K562 (cell line): ENCODE data around the gene MOB1A. TPM values are rescaled to one million over a fixed set of nuclear protein-coding genes. Genes with fewer than 3 reads are reported as not detected.
A peak's percentile ranks its signal among the peaks of the same experiment; 100 is the strongest.

Source experiments
- CREBBP ChIP-seq: IDR thresholded peaks from one replicate; pipeline ENCODE4 v1.6.1; 2012; ENCODE audit warnings: low read depth, mild to moderate bottlenecking, control low read depth, inconsistent platforms, low read length
- HMGN3 ChIP-seq: IDR thresholded peaks from 2 replicates; pipeline ENCODE4 v1.6.1; 2011; ENCODE audit warnings: borderline replicate concordance, low read depth, mild to moderate bottlenecking, mixed read lengths, low read length; ENCODE audit not compliant: insufficient read length; ENCODE audit errors: extremely low read depth
- HNRNPK ChIP-seq: fragments of 200-400 bp; formaldehyde crosslinking; IDR thresholded peaks from one replicate; pipeline ENCODE4 v1.6.1; 2018; ENCODE audit warnings: mild to moderate bottlenecking, low read depth, low read length; ENCODE audit not compliant: poor library complexity, severe bottlenecking
- KAT7 ChIP-seq: sonication (generic); formaldehyde crosslinking; IDR thresholded peaks from 2 replicates; pipeline ENCODE4 v1.8.0; 2022; ENCODE audit warnings: missing genetic modification reagents, mild to moderate bottlenecking, borderline replicate concordance
- NKRF ChIP-seq: fragments of 450-650 bp; IDR thresholded peaks from 2 replicates; pipeline ENCODE4 v1.6.1; 2016; ENCODE audit warnings: borderline replicate concordance
- PYGO2 ChIP-seq: fragments of 450-650 bp; IDR thresholded peaks from 2 replicates; pipeline ENCODE4 v1.6.1; 2016; ENCODE audit warnings: mild to moderate bottlenecking, missing genetic modification characterization, moderate library complexity, missing compliant biosample characterization
- SRSF9 ChIP-seq: fragments of 200-400 bp; formaldehyde crosslinking; IDR thresholded peaks from 2 replicates; pipeline ENCODE4 v1.6.1; 2017; ENCODE audit warnings: low read depth, low read length, borderline replicate concordance
- THAP7 ChIP-seq: fragments of 250-450 bp; sonication (Bioruptor Pico); IDR thresholded peaks from 2 replicates; pipeline ENCODE4 v1.5.0; 2021
- XRCC5 ChIP-seq: fragments of 200-400 bp; formaldehyde crosslinking; IDR thresholded peaks from 2 replicates; pipeline ENCODE4 v1.6.1; 2017; ENCODE audit warnings: low read depth, mild to moderate bottlenecking, low read length
- ZBTB1 ChIP-seq: sonication (generic); formaldehyde crosslinking; IDR thresholded peaks from 2 replicates; pipeline ENCODE4 v1.8.1; 2023; ENCODE audit warnings: missing genetic modification reagents, low read depth, mild to moderate bottlenecking, borderline replicate concordance
- ZBTB7A ChIP-seq: IDR thresholded peaks from 2 replicates; pipeline ENCODE4 v1.6.1; 2011; ENCODE audit warnings: low read depth, mild to moderate bottlenecking, low read length, moderate library complexity, borderline replicate concordance; ENCODE audit not compliant: control insufficient read depth
- polyA plus RNA-seq, 8 experiments: library from polyadenylated mRNA; depleted of rRNA in 4 of 8; stranded (reverse) in 5 of 8; unstranded in 3 of 8; fragments of >200 nt; fragmentation: Nextera tagmentation in 2 of 8; fragmentation: Illumina TruSeq in 1 of 8; extraction: Ambion mirVana in 2 of 8; extraction: Trizol in 1 of 8; gene quantifications; 2 replicates each; pipeline versions ENCODE4 v1.2.1 to v1.2.3, GENCODE V29; 2011 to 2014; ENCODE audit warnings: inconsistent platforms in 1 of 8, missing spikeins in 1 of 8
- total RNA-seq, 7 experiments: library from RNA; depleted of rRNA in 6 of 7; stranded (reverse); fragments of >200 nt in 6 of 7; fragmentation: Illumina TruSeq in 2 of 7; extraction: Trizol in 2 of 7; gene quantifications; 2 replicates each; pipeline versions ENCODE4 v1.2.1 to v1.2.3, GENCODE V29; 2011 to 2021; ENCODE audit warnings: low replicate concordance in 1 of 7
- TF ChIP-seq, protein P1 (sequence below), 2 experiments: fragments of 450-650 bp; formaldehyde crosslinking in 1 of 2; IDR thresholded peaks; 2 replicates each; pipeline versions ENCODE4 v1.4.0 to v1.6.1; 2014 to 2020; ENCODE audit warnings: mild to moderate bottlenecking in 2 of 2, borderline replicate concordance in 1 of 2, low read depth in 1 of 2

The MOB1A gene
- total and polyA plus RNA-seq, 9 of the 15 experiments (the other 6 are each of a cell fraction or from before 2014, with no cell fraction given), result 24.8 to 100 (median 60.2) TPM

GRCh38 chr2:74178211-74179062, at the start of gene MOB1A (continued):
- no peak; the same call in 1 of the 2 replicates for TF ChIP-seq XRCC5
- no peak for TF ChIP-seq SRSF9
- TF ChIP-seq HMGN3, result peak; percentile 79
- TF ChIP-seq THAP7 (CRISPR knock-in tag), result no peak
- peak; percentile 89 for TF ChIP-seq ZBTB7A
- peak; percentile 43; the same call in 1 of the 2 replicates for TF ChIP-seq KAT7 (CRISPR knock-in tag)
- TF ChIP-seq NKRF, result no peak
- TF ChIP-seq, protein P1, sequence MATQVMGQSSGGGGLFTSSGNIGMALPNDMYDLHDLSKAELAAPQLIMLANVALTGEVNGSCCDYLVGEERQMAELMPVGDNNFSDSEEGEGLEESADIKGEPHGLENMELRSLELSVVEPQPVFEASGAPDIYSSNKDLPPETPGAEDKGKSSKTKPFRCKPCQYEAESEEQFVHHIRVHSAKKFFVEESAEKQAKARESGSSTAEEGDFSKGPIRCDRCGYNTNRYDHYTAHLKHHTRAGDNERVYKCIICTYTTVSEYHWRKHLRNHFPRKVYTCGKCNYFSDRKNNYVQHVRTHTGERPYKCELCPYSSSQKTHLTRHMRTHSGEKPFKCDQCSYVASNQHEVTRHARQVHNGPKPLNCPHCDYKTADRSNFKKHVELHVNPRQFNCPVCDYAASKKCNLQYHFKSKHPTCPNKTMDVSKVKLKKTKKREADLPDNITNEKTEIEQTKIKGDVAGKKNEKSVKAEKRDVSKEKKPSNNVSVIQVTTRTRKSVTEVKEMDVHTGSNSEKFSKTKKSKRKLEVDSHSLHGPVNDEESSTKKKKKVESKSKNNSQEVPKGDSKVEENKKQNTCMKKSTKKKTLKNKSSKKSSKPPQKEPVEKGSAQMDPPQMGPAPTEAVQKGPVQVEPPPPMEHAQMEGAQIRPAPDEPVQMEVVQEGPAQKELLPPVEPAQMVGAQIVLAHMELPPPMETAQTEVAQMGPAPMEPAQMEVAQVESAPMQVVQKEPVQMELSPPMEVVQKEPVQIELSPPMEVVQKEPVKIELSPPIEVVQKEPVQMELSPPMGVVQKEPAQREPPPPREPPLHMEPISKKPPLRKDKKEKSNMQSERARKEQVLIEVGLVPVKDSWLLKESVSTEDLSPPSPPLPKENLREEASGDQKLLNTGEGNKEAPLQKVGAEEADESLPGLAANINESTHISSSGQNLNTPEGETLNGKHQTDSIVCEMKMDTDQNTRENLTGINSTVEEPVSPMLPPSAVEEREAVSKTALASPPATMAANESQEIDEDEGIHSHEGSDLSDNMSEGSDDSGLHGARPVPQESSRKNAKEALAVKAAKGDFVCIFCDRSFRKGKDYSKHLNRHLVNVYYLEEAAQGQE (IDR thresholded peaks at IDR 0.05; ENCODE audit: borderline replicate concordance), result no peak
- TF ChIP-seq, protein P1 (CRISPR knock-in tag; IDR thresholded peaks at IDR 0.05; ENCODE audit: low read depth), result peak; percentile 82
- no peak for TF ChIP-seq HNRNPK
- no peak for TF ChIP-seq PYGO2 (tag)
- TF ChIP-seq CREBBP, result no peak
- peak; percentile 65; the same call in 1 of the 2 replicates for TF ChIP-seq ZBTB1 (CRISPR knock-in tag)
